Colonic mucosa (tissue), 4 donors: Measurements from ENCODE around the gene TMUB2. TPM values are rescaled to one million over a fixed set of nuclear protein-coding genes. Genes with fewer than 3 reads are reported as not detected.
"Not testable (repeated sequence)": the region's sequence is repeated elsewhere in the genome, so short reads cannot be mapped to it uniquely, and the experiment has no call there.

Experiments used
- DNase-seq: peaks from one replicate; pipeline ENCODE4 v3.0.0-alpha.2; 2020
- H3K27ac ChIP-seq: fragments of 200-600 bp; one replicate; pipeline ENCODE4 v1.8.0; 2021
- H3K27me3 ChIP-seq: fragments of 200-600 bp; one replicate; pipeline ENCODE4 v1.8.0; 2021
- H3K36me3 ChIP-seq: fragments of 200-600 bp; one replicate; pipeline ENCODE4 v1.8.0; 2021
- H3K4me1 ChIP-seq: fragments of 200-600 bp; one replicate; pipeline ENCODE4 v1.8.0; 2021; ENCODE audit warnings: mild to moderate bottlenecking
- H3K4me3 ChIP-seq: fragments of 200-600 bp; one replicate; pipeline ENCODE4 v1.8.0; 2021
- H3K9ac ChIP-seq, 2 donors: one replicate each; pipeline ENCODE4 v1.7.0; 2013; ENCODE audit warnings: control low read depth in 2 of 2, low read depth in 2 of 2, low read length in 2 of 2
- H3K9me3 ChIP-seq: fragments of 200-600 bp; one replicate; pipeline ENCODE4 v1.8.0; 2021
- CTCF ChIP-seq: fragments of 200-600 bp; IDR thresholded peaks from one replicate; pipeline ENCODE4 v1.8.0; 2022; ENCODE audit warnings: antibody characterized with exemption, mild to moderate bottlenecking
- intact Hi-C: fragments of 100-400 bp; cut with DNase I; formaldehyde crosslinking; loops from one replicate; pipeline ENCODE4 v1.14.1; 2022
- total RNA-seq, 2 donors: library from RNA; stranded (reverse); fragmentation: NEBNext Ultra II Directional in 1 of 2; extraction: Animal tissue kit (Norgen Biotek cat#: 25700) in 1 of 2; gene quantifications; one replicate each; pipeline ENCODE4 v1.2.1, GENCODE V29; 2021
- donor health status: healthy.
- donor health status: DM: no; HTN: no; CAD: no.
- donor health status: DM: no; HTN: no; CAD: no.

Gene TMUB2
- 10 to 100 TPM; 37.0 to 44.5 TPM for total RNA-seq

GRCh38 chr17:44186307-44187130 is at the start of gene TMUB2:
Gene TMUB2 (plus strand): TSS chr17:44186972. CDS start chr17:44187709, 737 bp downstream.
- no peaks in the 10 kb centered on the region for H3K27me3 ChIP-seq
- no peaks in the 10 kb centered on the region for H3K9me3 ChIP-seq
- H3K4me3 ChIP-seq: peak within 1 kb of the TSS; percentile 67
- intact Hi-C loops: no loop called here
- H3K9ac ChIP-seq: peak within 1 kb of the TSS; percentile 98 to 99
- H3K36me3 ChIP-seq: no peaks in the 10 kb centered on the region
- no peak for TF ChIP-seq CTCF
- peak; percentile 99 for DNase-seq
- H3K4me1 ChIP-seq: peaks cover 6% of the 10 kb centered on the region
- H3K27ac ChIP-seq: peak within 1 kb of the TSS; percentile 80

GRCh38 chr17:44137891-44138709 is 48.7 kb upstream of the TMUB2 start:
- Histone ChIP-seq H3K27ac (no peak overlapping the region), H3K9me3 (no peaks in the 10 kb centered on the region), H3K27me3 (no peaks in the 10 kb centered on the region), H3K4me1 (no peaks in the 10 kb centered on the region), H3K9ac (peak overlapping the region; percentile 30 to 58), H3K36me3 (no peaks in the 10 kb centered on the region), H3K4me3 (no peak overlapping the region)
- DNase-seq: peak; percentile 71
- intact Hi-C loops: no loop called here
- no peak for TF ChIP-seq CTCF

GRCh38 chr17:44143921-44144320 is 42.9 kb upstream of the TMUB2 start:
- intact Hi-C loops, H3K9ac ChIP-seq, H3K27ac ChIP-seq, H3K36me3 ChIP-seq, H3K4me3 ChIP-seq, H3K9me3 ChIP-seq, H3K4me1 ChIP-seq, H3K27me3 ChIP-seq, DNase-seq: not testable (repeated sequence)

- Histone ChIP-seq H3K27me3 (no peaks in the 10 kb centered on the region), H3K36me3 (no peaks in the 10 kb centered on the region), H3K4me1 (no peaks in the 10 kb centered on the region), H3K9me3 (no peaks in the 10 kb centered on the region), H3K4me3 (no peak overlapping the region), H3K27ac (no peak overlapping the region), H3K9ac (no peak overlapping the region)
- DNase-seq: no peak
- intact Hi-C loops: no loop called here
- no peak for TF ChIP-seq CTCF
Observed at GRCh38 chr17:44144966-44145739, 41.6 kb upstream of the TMUB2 start.

- intact Hi-C loops: no loop called here
- Histone ChIP-seq H3K36me3 (no peaks in the 10 kb centered on the region), H3K27ac (no peak overlapping the region), H3K27me3 (no peaks in the 10 kb centered on the region), H3K4me1 (no peaks in the 10 kb centered on the region), H3K9me3 (no peaks in the 10 kb centered on the region), H3K4me3 (no peak overlapping the region), H3K9ac (no peak overlapping the region)
- no peak for TF ChIP-seq CTCF
- DNase-seq: no peak
Observed at GRCh38 chr17:44146375-44147346, 40.1 kb upstream of the TMUB2 start.
